SW 1271 (cell line): ENCODE results near the gene CRIP2.

Experiments
- DNase-seq, 2 experiments: peaks; one replicate each; lab custom pipeline; 2025; lab: John Stamatoyannopoulos, UW

The CRIP2 gene

GRCh38 chr14:105498430-105499255, 24.0 kb downstream of the CRIP2 start:
- DNase-seq = no peak

GRCh38 chr14:105499256-105500035, 24.8 kb downstream of the CRIP2 start:
- DNase-seq = no peak

GRCh38 chr14:105500036-105500725, 25.6 kb downstream of the CRIP2 start:
- DNase-seq = no peak

- no peak for DNase-seq
Observed at GRCh38 chr14:105500726-105501101, 26.1 kb downstream of the CRIP2 start.

- no peak for DNase-seq
Observed at GRCh38 chr14:105501504-105502291, 27.1 kb downstream of the CRIP2 start.

- no peak for DNase-seq
Observed at GRCh38 chr14:105502446-105503295, 28.1 kb downstream of the CRIP2 start.

- no peak for DNase-seq
Observed at GRCh38 chr14:105503296-105503640, 28.6 kb downstream of the CRIP2 start.

DNA sequence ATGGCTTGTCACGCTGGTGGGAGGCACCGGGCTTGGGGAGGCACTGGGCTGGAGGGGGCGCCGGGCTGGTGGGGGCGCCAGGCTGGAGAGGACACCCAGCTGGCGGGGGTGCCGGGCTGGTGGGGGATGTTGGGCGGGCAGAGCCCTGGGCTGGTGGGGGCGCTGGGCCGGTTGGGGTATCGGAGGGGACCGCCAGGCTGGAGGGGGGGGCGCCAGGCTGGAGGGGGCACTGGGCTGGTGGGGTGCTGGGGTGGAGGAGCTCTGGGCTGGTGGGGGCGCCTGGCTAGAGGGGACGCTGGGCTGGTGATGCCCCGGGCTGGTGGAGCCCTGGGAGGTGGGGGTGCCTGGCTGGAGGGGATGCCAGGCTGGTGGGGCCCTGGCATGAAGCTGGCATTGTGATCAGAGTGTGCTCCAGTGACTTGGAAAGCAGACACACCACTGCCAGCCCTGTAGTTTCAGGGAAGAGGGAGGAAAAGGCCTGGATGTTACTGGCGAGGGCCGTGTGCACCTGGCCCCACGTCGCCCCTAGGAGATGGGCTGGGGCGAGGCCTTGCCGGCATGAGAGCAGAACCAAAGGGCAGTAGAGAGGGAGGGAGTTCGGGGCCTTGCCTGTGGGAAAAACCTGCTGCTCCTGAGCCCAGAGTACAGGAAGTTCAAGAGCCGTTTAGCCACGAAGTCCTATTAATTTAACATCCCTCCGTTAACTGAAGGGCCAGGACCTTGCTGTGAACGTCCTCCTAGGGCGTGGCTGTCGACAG, 29.5 kb downstream of the CRIP2 start:
- DNase-seq = no peak

DNA sequence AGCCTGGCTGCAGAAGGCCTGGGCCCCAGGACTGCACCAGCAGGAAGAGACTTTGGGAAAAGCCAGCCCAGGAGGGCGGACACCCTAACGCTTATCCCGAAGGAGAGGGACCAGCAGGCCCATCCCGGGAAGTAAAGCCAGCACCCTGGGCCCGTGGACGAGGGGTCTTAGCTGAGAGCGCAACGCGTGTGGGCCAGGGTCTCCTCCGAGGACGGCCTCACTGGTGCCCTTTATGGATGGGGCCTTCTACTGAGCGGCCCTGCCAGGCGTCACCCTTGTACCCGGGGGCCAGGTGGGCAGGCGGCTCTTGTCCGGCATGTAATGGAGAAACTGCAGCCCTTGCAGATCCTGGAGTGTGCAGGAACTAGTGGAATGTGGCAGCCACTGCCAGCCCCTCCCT, 30.5 kb downstream of the CRIP2 start:
- DNase-seq = no peak

DNA sequence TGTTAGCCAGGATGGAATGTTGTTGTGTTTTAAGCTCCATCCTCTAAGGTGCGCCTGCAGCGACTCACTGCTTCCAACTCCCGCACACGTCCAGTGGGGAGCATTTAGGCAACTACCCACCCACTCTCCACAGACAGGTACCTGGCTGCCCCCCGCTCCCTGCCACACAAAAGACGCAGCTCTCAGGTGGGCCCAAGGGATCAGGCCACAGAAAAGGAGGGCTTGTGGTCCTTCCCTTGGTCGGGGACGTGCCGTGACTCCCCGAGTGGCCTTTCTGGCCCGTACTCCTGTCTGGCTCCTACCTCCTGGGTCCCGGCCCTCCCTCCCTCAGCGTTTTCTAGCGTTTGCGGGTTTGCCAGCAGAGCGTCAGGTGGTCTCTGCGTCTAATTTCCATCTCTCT, 32.6 kb downstream of the CRIP2 start:
- DNase-seq = no peak

DNA sequence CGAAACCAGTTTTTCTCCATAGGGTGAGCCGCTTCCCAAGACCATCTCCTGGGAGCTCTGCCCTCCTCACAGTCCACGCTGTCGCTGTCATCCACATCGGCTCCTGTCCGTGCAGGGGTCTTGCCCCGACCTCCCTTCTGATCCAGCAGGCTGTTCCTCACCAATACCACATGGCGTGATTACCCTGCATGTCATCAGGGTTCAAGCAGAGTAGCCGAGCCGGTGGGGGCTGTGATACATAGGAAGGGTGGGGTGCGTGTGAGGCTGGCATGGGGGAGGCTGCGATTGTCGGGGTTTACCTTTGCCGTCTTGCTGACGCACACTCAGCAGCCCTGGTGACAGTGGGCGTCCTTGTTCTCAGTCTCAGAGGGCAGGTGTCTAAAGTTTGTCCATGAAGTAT, 33.4 kb downstream of the CRIP2 start:
- DNase-seq = no peak

DNA sequence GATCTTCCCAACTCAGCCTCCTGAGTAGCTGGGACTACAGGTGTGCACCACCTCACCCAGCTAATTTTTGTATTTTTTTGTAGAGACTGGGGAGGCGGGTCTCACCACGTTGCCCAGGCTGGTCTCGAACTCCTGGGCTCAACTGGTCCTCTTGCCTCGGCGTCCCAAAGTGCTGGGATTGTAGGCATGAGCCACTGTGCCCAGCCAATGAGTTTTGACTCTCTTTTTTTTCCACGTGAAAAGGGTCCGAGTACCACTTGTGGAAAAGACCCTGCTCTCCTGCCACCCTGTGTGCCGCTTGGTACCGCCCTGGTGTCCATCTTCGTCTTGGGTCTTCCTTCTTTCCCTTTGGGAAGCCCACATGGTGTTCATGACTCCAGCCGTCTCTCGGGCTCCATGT, 34.0 kb downstream of the CRIP2 start:
- DNase-seq = no peak

DNA sequence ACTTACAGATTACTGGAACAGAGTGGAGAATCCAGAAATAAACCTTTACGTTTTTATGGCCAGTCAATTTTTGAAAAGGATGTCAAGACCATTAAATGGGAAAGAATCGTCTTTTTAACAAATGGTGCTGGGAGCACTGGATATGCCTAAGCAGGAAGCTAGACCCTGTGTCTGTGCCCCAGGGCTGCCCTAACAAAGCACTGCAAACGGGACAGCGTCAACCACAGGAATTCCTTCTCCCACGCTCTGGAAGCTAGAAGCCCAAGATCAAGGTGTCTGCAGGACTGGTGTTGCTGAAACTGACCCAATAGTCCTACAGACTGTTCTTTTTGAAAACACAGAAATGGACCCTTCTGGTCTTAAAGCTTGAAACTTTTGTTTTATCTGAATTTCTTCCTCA, 42.5 kb downstream of the CRIP2 start:
- DNase-seq = no peak

- DNase-seq = no peak
Observed at GRCh38 chr14:105519946-105520698, 45.5 kb downstream of the CRIP2 start.

DNA sequence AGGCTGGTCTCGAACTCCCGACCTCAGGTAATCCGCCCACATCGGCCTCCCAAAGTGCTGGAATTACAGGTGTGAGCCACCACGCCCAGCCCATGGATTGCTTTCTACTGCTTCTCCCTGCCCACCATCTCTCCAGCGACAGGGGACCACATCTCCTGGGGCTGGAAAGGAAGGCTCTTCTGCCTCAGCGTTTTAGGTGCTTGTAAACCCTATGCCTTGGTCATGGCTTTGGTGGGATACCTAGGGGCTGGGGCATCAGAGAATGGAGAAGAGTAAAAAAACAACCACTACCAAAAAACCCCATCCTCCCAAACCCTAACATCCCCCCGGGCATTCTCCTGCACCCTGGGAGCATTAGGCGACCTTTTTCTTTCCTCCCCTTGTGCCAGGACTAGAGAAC, 50.7 kb downstream of the CRIP2 start:
- no peak for DNase-seq

- peak in 1 of 2 experiments; percentile 51 for DNase-seq
Observed at GRCh38 chr14:105525861-105526775, 51.5 kb downstream of the CRIP2 start, which contains the start of gene TMEM121. Gene TMEM121 (plus strand): TSS chr14:105526583. CDS start chr14:105528835, 2,252 bp downstream.

DNA sequence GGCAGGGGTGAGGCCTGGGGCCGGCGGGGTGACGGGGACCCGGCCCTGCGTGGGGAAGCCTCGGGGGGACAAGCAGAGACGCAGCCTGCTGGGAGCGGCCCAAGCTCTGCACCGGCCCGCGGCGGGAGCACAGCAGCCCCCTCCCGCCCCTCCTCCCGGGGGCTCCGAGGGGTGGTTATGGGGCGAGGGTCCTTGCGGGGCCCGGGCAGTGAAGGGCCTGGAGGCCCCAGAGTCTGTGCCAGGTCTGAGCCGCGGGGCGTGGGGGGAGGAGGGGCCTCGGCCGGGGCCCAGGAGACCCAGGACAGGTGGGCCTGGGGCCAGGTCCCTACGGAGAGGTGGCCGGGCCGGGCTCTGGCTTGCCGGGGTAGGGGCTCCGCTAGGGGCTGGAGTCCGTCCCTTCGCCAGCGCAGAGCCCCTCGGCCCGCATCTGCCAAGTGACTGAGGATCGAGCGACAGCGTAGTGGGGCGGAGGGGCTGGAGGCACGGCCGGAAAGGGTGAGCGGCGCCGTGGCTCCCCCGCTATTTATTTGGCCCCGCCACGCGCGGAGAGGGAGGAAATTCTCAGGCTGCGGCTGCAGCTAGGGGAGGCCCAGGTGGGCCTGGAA, 52.3 kb downstream of the CRIP2 start:
- DNase-seq = no peak

- DNase-seq = no peak
Observed at GRCh38 chr14:105527381-105527825, 52.8 kb downstream of the CRIP2 start.
